Endothelial cell of umbilical vein (primary cell): ENCODE measurements around the gene SPTB. TPM values are rescaled to one million over a fixed set of nuclear protein-coding genes. Genes with fewer than 3 reads are reported as not detected.

Experiments
- BruUV-seq: library from RNA; stranded (reverse); fragments of 400-500 nt; replicated peaks from 2 replicates; lab custom pipeline; 2021; lab: Mats Ljungman, UMichigan
- CTCF ChIA-PET: fragments of 300-600, 350-600 bp; sonication (Branson Sonifier 250); formaldehyde crosslinking; loops from one replicate; lab custom pipeline; 2021; ENCODE audit warnings: antibody characterized with exemption, inconsistent platforms; lab: Charles Lee
- POLR2A ChIA-PET: fragments of 300-600, 350-600 bp; sonication (Branson Sonifier 250); formaldehyde crosslinking; loops from one replicate; lab custom pipeline; 2021; ENCODE audit warnings: antibody characterized with exemption, inconsistent platforms; lab: Charles Lee
- DNase-seq: peaks from one replicate; pipeline ENCODE4 v3.0.0-alpha.2; 2011; ENCODE audit warnings: low read depth, low spot score
- FAIRE-seq: peaks from 2 replicates; lab custom pipeline; 2011; peaks lifted over from hg19 to GRCh38; lab: Jason Lieb, UNC
- H2AFZ ChIP-seq: 2 replicates; pipeline ENCODE4 v1.6.0; 2012; ENCODE audit warnings: low read depth, low read length, control low read depth, inconsistent platforms
- H3K27ac ChIP-seq: 2 replicates; pipeline ENCODE4 v1.5.1; 2011; ENCODE audit warnings: low read depth, mild to moderate bottlenecking, control low read depth, low read length, moderate library complexity; ENCODE audit not compliant: insufficient read depth
- H3K27me3 ChIP-seq, 2 experiments: 2 replicates each; pipeline versions ENCODE4 v1.6.0 to v1.6.1; 2011; ENCODE audit warnings: low read length in 2 of 2, mixed read lengths in 1 of 2; ENCODE audit not compliant: control insufficient read depth in 2 of 2, insufficient read depth in 2 of 2
- H3K36me3 ChIP-seq, 2 experiments: 2 replicates in 1 of 2; 3 replicates in 1 of 2; pipeline ENCODE4 v1.5.1; 2011; ENCODE audit warnings: low read length in 2 of 2, mild to moderate bottlenecking in 1 of 2, moderate library complexity in 1 of 2; ENCODE audit not compliant: control insufficient read depth in 2 of 2, insufficient read depth in 2 of 2; ENCODE audit errors: extremely low read depth in 1 of 2
- H3K4me1 ChIP-seq: 3 replicates; pipeline ENCODE4 v1.5.1; 2011; ENCODE audit warnings: mild to moderate bottlenecking, low read length; ENCODE audit not compliant: control insufficient read depth, insufficient read depth; ENCODE audit errors: extremely low read depth
- H3K4me2 ChIP-seq: 2 replicates; pipeline ENCODE4 v1.6.1; 2011; ENCODE audit warnings: low read length, control low read depth, mixed read lengths; ENCODE audit not compliant: insufficient read depth
- H3K4me3 ChIP-seq, 3 experiments: fragments of 200-600 bp in 1 of 3; sonication (generic), shearing (Covaris generic) in 1 of 3; replicated peaks in 1 of 3; 2 replicates each; pipeline ENCODE4 v1.5.1; 2011 to 2016; ENCODE audit warnings: control low read depth in 3 of 3, low read length in 3 of 3, mild to moderate bottlenecking in 2 of 3, inconsistent platforms in 1 of 3, low read depth in 1 of 3, moderate library complexity in 1 of 3; ENCODE audit not compliant: insufficient read depth in 1 of 3
- H3K79me2 ChIP-seq: 2 replicates; pipeline ENCODE4 v1.6.0; 2012; ENCODE audit warnings: low read length, inconsistent platforms; ENCODE audit not compliant: control insufficient read depth, insufficient read depth
- H3K9ac ChIP-seq: replicated peaks from 2 replicates; pipeline ENCODE3; 2011; ENCODE audit warnings: low read length, control low read depth; ENCODE audit not compliant: insufficient read depth; ENCODE audit errors: extremely low read depth
- H3K9me1 ChIP-seq: replicated peaks from 3 replicates; pipeline ENCODE4 v1.6.0; 2011; ENCODE audit warnings: mild to moderate bottlenecking, low read length; ENCODE audit not compliant: control insufficient read depth, insufficient read depth; ENCODE audit errors: extremely low read depth
- H3K9me3 ChIP-seq: replicated peaks from 2 replicates; pipeline ENCODE4 v1.5.1; 2012; ENCODE audit warnings: low read length, inconsistent platforms; ENCODE audit not compliant: control insufficient read depth, insufficient read depth
- H4K20me1 ChIP-seq: replicated peaks from 2 replicates; pipeline ENCODE3; 2011; ENCODE audit warnings: mild to moderate bottlenecking, low read length; ENCODE audit not compliant: control insufficient read depth, insufficient read depth; ENCODE audit errors: extremely low read depth
- CTCF ChIP-seq, 2 donors: IDR thresholded peaks; 1 replicate in 1 of 2; 2 replicates in 1 of 2; pipeline ENCODE4 v1.5.1; 2011; ENCODE audit warnings: low read length in 2 of 2, mild to moderate bottlenecking in 2 of 2, moderate library complexity in 2 of 2, control low read depth in 1 of 2, inconsistent platforms in 1 of 2, low read depth in 1 of 2; ENCODE audit not compliant: insufficient read depth in 1 of 2; ENCODE audit errors: extremely low read depth in 1 of 2
- EZH2 ChIP-seq: IDR thresholded peaks from 2 replicates; pipeline ENCODE4 v1.6.1; 2012; ENCODE audit warnings: borderline replicate concordance, low read depth, mild to moderate bottlenecking, moderate library complexity, low read length, inconsistent platforms; ENCODE audit not compliant: severe bottlenecking
- FOS ChIP-seq: IDR thresholded peaks from 2 replicates; pipeline ENCODE4 v1.6.1; 2011; ENCODE audit warnings: mild to moderate bottlenecking, low read length, moderate library complexity, borderline replicate concordance; ENCODE audit not compliant: insufficient read depth
- GATA2 ChIP-seq: IDR thresholded peaks from 2 replicates; pipeline ENCODE4 v1.7.0; 2011; ENCODE audit warnings: low read depth, mild to moderate bottlenecking, moderate library complexity, mixed read lengths, low read length; ENCODE audit not compliant: insufficient read length, insufficient read depth
- JUN ChIP-seq: IDR thresholded peaks from 2 replicates; pipeline ENCODE4 v1.6.1; 2011; ENCODE audit warnings: borderline replicate concordance, low read depth; ENCODE audit not compliant: insufficient read length, insufficient read depth
- MYC ChIP-seq: IDR thresholded peaks from one replicate; pipeline ENCODE4 v1.6.1; 2011; ENCODE audit warnings: mild to moderate bottlenecking, low read depth, low read length
- POLR2A ChIP-seq: IDR thresholded peaks from 2 replicates; pipeline ENCODE4 v1.6.1; 2012; ENCODE audit warnings: low read depth, mild to moderate bottlenecking, control low read depth, low read length
- POLR2AphosphoS5 ChIP-seq: IDR thresholded peaks from 2 replicates; pipeline ENCODE4 v1.6.1; 2012; ENCODE audit warnings: low read depth, mild to moderate bottlenecking, control low read depth, low read length, moderate library complexity; ENCODE audit not compliant: insufficient read depth
- dilution Hi-C: fragments of 300-500 bp; cut with MboI; formaldehyde crosslinking; loops from one replicate; pipeline ENCODE4 v1.15.0; 2019; ENCODE audit warnings: low sequenced_read_pairs; ENCODE audit not compliant: extremely low pct_ligation_motif_present
- intact Hi-C: fragments of 100-400 bp; cut with micrococcal nuclease; formaldehyde crosslinking; loops from one replicate; pipeline ENCODE4 v1.10.0; 2022
- polyA plus RNA-seq, 4 experiments: library from polyadenylated mRNA; depleted of rRNA in 3 of 4; stranded (reverse) in 3 of 4; unstranded in 1 of 4; fragments of >200 nt; gene quantifications; 2 replicates each; pipeline versions ENCODE4 v1.2.1 to v1.2.3, GENCODE V29; 2011 to 2012; ENCODE audit warnings: missing spikeins in 1 of 4
- total RNA-seq: library from RNA; stranded (reverse); gene quantifications from 2 replicates; pipeline ENCODE4 v1.2.3, GENCODE V29; 2021
- TF ChIP-seq, protein P1 (sequence below): IDR thresholded peaks from 2 replicates; pipeline ENCODE4 v1.6.1; 2011; ENCODE audit not compliant: insufficient read depth, insufficient read length

SPTB gene
- total and polyA plus RNA-seq, 2 donors (not counting 3 experiments of a cell fraction or from before 2014, with no cell fraction given), result 0.03 to 0.07 TPM

DNA sequence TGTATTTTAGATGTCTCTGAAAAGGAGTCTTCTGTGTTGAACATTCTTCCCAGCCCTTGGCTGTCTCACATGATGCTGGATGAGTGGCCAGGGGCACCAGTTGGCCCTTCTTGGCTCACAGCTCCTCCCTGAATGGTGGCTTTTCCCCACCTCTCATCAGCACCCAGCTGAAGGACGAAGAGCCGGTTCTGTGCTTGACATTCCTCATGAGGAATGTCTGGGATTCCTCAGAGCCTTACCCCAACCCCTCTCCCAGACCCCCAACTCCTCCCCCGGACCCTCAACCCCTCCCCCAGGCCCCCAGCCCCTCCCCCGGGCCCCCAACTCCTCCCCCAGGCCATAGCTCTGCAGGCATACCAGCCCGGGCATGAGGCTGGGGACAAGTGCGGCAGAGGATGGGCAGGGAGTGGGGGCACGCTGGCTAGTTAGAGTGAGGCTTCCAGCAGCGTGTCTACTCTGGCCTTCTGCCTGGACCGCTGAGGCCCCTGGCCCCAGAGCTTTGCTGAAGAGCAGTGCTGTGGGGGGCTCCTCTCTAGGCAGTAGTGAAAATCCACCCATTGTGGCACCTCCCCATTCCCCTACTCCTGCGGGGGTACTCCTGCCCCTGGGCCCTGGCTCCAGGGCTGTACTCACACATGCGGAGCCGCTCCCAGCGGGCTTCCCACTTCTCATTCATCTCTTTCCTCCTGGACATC is 111.2 kb downstream of the SPTB start:
- Histone ChIP-seq H2AFZ (no peak overlapping the region), H3K4me2 (no peak overlapping the region), H3K79me2 (no peaks in the 10 kb centered on the region), H3K9me1 (no peaks in the 10 kb centered on the region), H3K9ac (no peak overlapping the region), H4K20me1 (no peaks in the 10 kb centered on the region), H3K36me3 (no peaks in the 10 kb centered on the region), H3K27ac (no peak overlapping the region), H3K27me3 (no peaks in the 10 kb centered on the region), H3K9me3 (no peaks in the 10 kb centered on the region), H3K4me3 (no peak overlapping the region), H3K4me1 (peaks cover 9% of the 10 kb centered on the region)
- no peak for FAIRE-seq
- intact Hi-C loops (no loop called here), dilution Hi-C loops (no loop called here)
- no TSS peak for BruUV-seq
- ChIA-PET POLR2A (no interaction called here), CTCF (interaction anchor here (0.8 to 2.5 kb wide), 8 partner anchors 10 to 124 kb away, joined by 3 to 9 read pairs (median 4); no protein-coding TSS in a partner anchor)
- no peak for DNase-seq
- TF ChIP-seq CTCF (IDR thresholded peaks at IDR 0.05; ENCODE audit: extremely low read depth in 1 of 2, insufficient read depth in 1 of 2, low read depth in 1 of 2, low read length in 2 of 2) (no peak), POLR2A (no peak), GATA2 (no peak), POLR2AphosphoS5 (no peak), EZH2 (no peak), MYC (no peak), JUN (no peak), FOS (no peak)
- TF ChIP-seq, protein P1, sequence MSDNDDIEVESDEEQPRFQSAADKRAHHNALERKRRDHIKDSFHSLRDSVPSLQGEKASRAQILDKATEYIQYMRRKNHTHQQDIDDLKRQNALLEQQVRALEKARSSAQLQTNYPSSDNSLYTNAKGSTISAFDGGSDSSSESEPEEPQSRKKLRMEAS, result no peak
